GM18505 (cell line): ENCODE results near the gene RAPGEF2.

Experiments used
- ATAC-seq: cut with Tn5 transposase; IDR thresholded peaks from one replicate; pipeline ENCODE4 v1.9.1; 2021; ENCODE audit not compliant: unreplicated experiment
- POLR2A ChIP-seq: IDR thresholded peaks from 4 replicates; pipeline ENCODE4 v1.6.1; 2011; ENCODE audit warnings: borderline replicate concordance; ENCODE audit not compliant: insufficient read depth, insufficient read length; ENCODE audit errors: extremely low read depth

The RAPGEF2 gene

GRCh38 chr4:159353422-159354116 lies 250.7 kb downstream of the RAPGEF2 start:
- no peak for ATAC-seq
- no peak for TF ChIP-seq POLR2A

- ATAC-seq = no peak
- TF ChIP-seq POLR2A = no peak
These were observed 252.6 kb downstream of the RAPGEF2 start for GRCh38 chr4:159355466-159355865.

- ATAC-seq = no peak
- no peak for TF ChIP-seq POLR2A
These were observed 254.5 kb downstream of the RAPGEF2 start for GRCh38 chr4:159357350-159357749.

GRCh38 chr4:159358226-159358625 lies 255.3 kb downstream of the RAPGEF2 start:
- no peak for ATAC-seq
- no peak for TF ChIP-seq POLR2A

GRCh38 chr4:159360549-159360948 lies 257.7 kb downstream of the RAPGEF2 start:
- TF ChIP-seq POLR2A = no peak
- no peak for ATAC-seq

- ATAC-seq = no peak
These were observed 260.5 kb downstream of the RAPGEF2 start for GRCh38 chr4:159363361-159363760.

GRCh38 chr4:159366966-159367780 lies 264.3 kb downstream of the RAPGEF2 start:
- TF ChIP-seq POLR2A = no peak

More at GRCh38 chr4:159363361-159363760, 260.5 kb downstream of the RAPGEF2 start:
- TF ChIP-seq POLR2A = no peak

GRCh38 chr4:159367781-159368080 lies 264.9 kb downstream of the RAPGEF2 start:
- no peak for TF ChIP-seq POLR2A
- no peak for ATAC-seq

More at GRCh38 chr4:159366966-159367780, 264.3 kb downstream of the RAPGEF2 start:
- ATAC-seq = no peak

GRCh38 chr4:159368320-159368719 lies 265.4 kb downstream of the RAPGEF2 start:
- no peak for TF ChIP-seq POLR2A
- ATAC-seq = no peak

- no peak for TF ChIP-seq POLR2A
- ATAC-seq = no peak
These were observed 266.4 kb downstream of the RAPGEF2 start for GRCh38 chr4:159369256-159369655.

GRCh38 chr4:159370286-159370685 lies 267.4 kb downstream of the RAPGEF2 start:
- TF ChIP-seq POLR2A = no peak
- ATAC-seq = no peak

GRCh38 chr4:159374749-159375530 lies 272.1 kb downstream of the RAPGEF2 start:
- ATAC-seq = no peak
- TF ChIP-seq POLR2A = no peak

- no peak for TF ChIP-seq POLR2A
- ATAC-seq = no peak
These were observed 273.4 kb downstream of the RAPGEF2 start for GRCh38 chr4:159376289-159376688.
